Natural killer cell (primary cell): ENCODE measurements around the gene FOXL2. TPM values are rescaled to one million over a fixed set of nuclear protein-coding genes. Genes with fewer than 3 reads are reported as not detected.

Source experiments
- ATAC-seq, 3 donors: fragments of 150-1000 bp in 2 of 3; fragments of 200-7000 bp in 1 of 3; cut with Tn5 transposase; 1 replicate in 1 of 3; 2 replicates in 2 of 3; pipeline ENCODE4 v1.10.0; 2021; ENCODE audit warnings: mild to moderate bottlenecking in 2 of 3, moderate library complexity in 2 of 3
- DNase-seq, 2 donors: peaks; one replicate each; pipeline versions ENCODE4 v3.0.0 to v3.0.0-alpha.2; 2013 to 2021; ENCODE audit warnings: mixed read lengths in 1 of 2
- H3K27ac ChIP-seq: one replicate; pipeline ENCODE4 v1.5.1; 2013; ENCODE audit warnings: mild to moderate bottlenecking, low read length
- H3K27me3 ChIP-seq: one replicate; pipeline ENCODE4 v1.6.1; 2013; ENCODE audit warnings: low read length; ENCODE audit not compliant: control insufficient read depth, insufficient read depth
- H3K36me3 ChIP-seq: one replicate; pipeline ENCODE4 v1.6.1; 2013; ENCODE audit warnings: low read length; ENCODE audit not compliant: control insufficient read depth, insufficient read depth
- H3K4me1 ChIP-seq: one replicate; pipeline ENCODE4 v1.6.1; 2013; ENCODE audit warnings: low read length; ENCODE audit not compliant: control insufficient read depth, insufficient read depth
- H3K4me3 ChIP-seq: one replicate; pipeline ENCODE4 v1.5.1; 2013; ENCODE audit warnings: low read length
- H3K9me3 ChIP-seq: one replicate; pipeline ENCODE4 v1.6.1; 2013; ENCODE audit warnings: low read length; ENCODE audit not compliant: control insufficient read depth, insufficient read depth
- H3K27ac Mint-ChIP-seq, 2 donors: one replicate each; pipeline ENCODE4 v1.8.0; 2022; ENCODE audit warnings: mild to moderate bottlenecking in 2 of 2, mixed read lengths in 2 of 2, moderate library complexity in 1 of 2
- H3K27me3 Mint-ChIP-seq, 2 donors: one replicate each; pipeline ENCODE4 v1.8.0; 2022; ENCODE audit warnings: low read depth in 2 of 2, mixed read lengths in 2 of 2
- H3K36me3 Mint-ChIP-seq: one replicate; pipeline ENCODE4 v1.8.0; 2022; ENCODE audit warnings: mixed read lengths
- H3K4me1 Mint-ChIP-seq, 2 donors: one replicate each; pipeline ENCODE4 v1.8.0; 2022; ENCODE audit warnings: mixed read lengths in 2 of 2
- H3K4me3 Mint-ChIP-seq: one replicate; pipeline ENCODE4 v1.8.0; 2022; ENCODE audit warnings: mild to moderate bottlenecking, moderate library complexity, mixed read lengths
- H3K9me3 Mint-ChIP-seq, 2 donors: one replicate each; pipeline ENCODE4 v1.8.0; 2022; ENCODE audit warnings: mixed read lengths in 2 of 2
- CTCF ChIP-seq: fragments of 200-600 bp; IDR thresholded peaks from one replicate; pipeline ENCODE4 v1.8.0; 2022; ENCODE audit warnings: antibody characterized with exemption
- WGBS: methylation state at CpG from one replicate; pipeline ENCODE4 v1.1.7; 2013; ENCODE audit warnings: missing lambda C conversion rate; ENCODE audit not compliant: insufficient coverage; 5-methylcytosine and 5-hydroxymethylcytosine counted together
- intact Hi-C: fragments of 100-400 bp; cut with micrococcal nuclease; formaldehyde crosslinking; loops from one replicate; pipeline ENCODE4 v1.14.2; 2022
- total RNA-seq, 4 donors: library from RNA; stranded (reverse); fragments of 120-200 nt in 1 of 4; gene quantifications; one replicate each; pipeline versions ENCODE4 v1.2.3 to v1.2.4, GENCODE V29; 2013 to 2022

FOXL2 gene
- total RNA-seq = not detected
- not detected for total RNA-seq (2013)

GRCh38 chr3:138946663-138947494 lies at the start of gene FOXL2, which contains the start of gene FOXL2NB:
TSS of gene FOXL2 (minus strand) at chr3:138947137. CDS start at chr3:138946722, 415 bp downstream.
TSS of gene FOXL2NB (plus strand) at chr3:138947217. CDS start at chr3:138947365, 148 bp downstream.
- Histone ChIP-seq H3K27ac (no peak within 1 kb of the TSS), H3K4me3 (no peak within 1 kb of the TSS), H3K4me1 (peaks cover 46% of the 10 kb centered on the region), H3K9me3 (no peaks in the 10 kb centered on the region), H3K36me3 (no peaks in the 10 kb centered on the region), H3K27me3 (peaks cover 65% of the 10 kb centered on the region)
- H3K9me3 Mint-ChIP-seq = no peaks in the 10 kb centered on the region
- ATAC-seq = peak; percentile 15 to 35 (median 20)
- H3K27ac Mint-ChIP-seq = no peak within 1 kb of the TSS
- H3K27me3 Mint-ChIP-seq = peaks cover 67 to 78% of the 10 kb centered on the region in 2 donors
- H3K36me3 Mint-ChIP-seq = no peaks in the 10 kb centered on the region
- no peak for TF ChIP-seq CTCF
- peak in 1 of 2 donors; percentile 51 for DNase-seq
- H3K4me3 Mint-ChIP-seq = peak within 1 kb of the TSS; percentile 67
- intact Hi-C loops = no loop called here
- peaks cover 19 to 37% of the 10 kb centered on the region in 2 donors for H3K4me1 Mint-ChIP-seq
- WGBS = under 1% methylated on average over 78 of the region's 78 CpGs

GRCh38 chr3:138995706-138996105 lies 48.8 kb upstream of the FOXL2 start:
- no peak for TF ChIP-seq CTCF
- no peak for DNase-seq
- peaks cover 11 to 33% of the 10 kb centered on the region in 2 donors for H3K27me3 Mint-ChIP-seq
- no peak overlapping the region for H3K27ac Mint-ChIP-seq
- no peaks in the 10 kb centered on the region for H3K4me1 ChIP-seq
- WGBS = 100% methylated on average over 1 of the region's 1 CpG
- H3K36me3 ChIP-seq = no peaks in the 10 kb centered on the region
- no peaks in the 10 kb centered on the region for H3K27me3 ChIP-seq
- H3K36me3 Mint-ChIP-seq = no peaks in the 10 kb centered on the region
- H3K4me3 ChIP-seq = no peak overlapping the region
- no peak for ATAC-seq
- no peak overlapping the region for H3K4me3 Mint-ChIP-seq
- H3K4me1 Mint-ChIP-seq = no peaks in the 10 kb centered on the region
- peaks cover 0 to 2% of the 10 kb centered on the region in 2 donors for H3K9me3 Mint-ChIP-seq
- H3K27ac ChIP-seq = no peak overlapping the region
- intact Hi-C loops = no loop called here
- no peaks in the 10 kb centered on the region for H3K9me3 ChIP-seq

GRCh38 chr3:138987181-138987580 lies 40.2 kb upstream of the FOXL2 start:
- no peak overlapping the region for H3K4me3 ChIP-seq
- Mint-ChIP-seq H3K27ac (no peak overlapping the region), H3K9me3 (no peaks in the 10 kb centered on the region), H3K4me3 (no peak overlapping the region), H3K4me1 (no peaks in the 10 kb centered on the region), H3K27me3 (peaks cover 0 to 2% of the 10 kb centered on the region in 2 donors), H3K36me3 (no peaks in the 10 kb centered on the region)
- no peak overlapping the region for H3K27ac ChIP-seq
- ATAC-seq (no peak), DNase-seq (no peak)
- H3K27me3 ChIP-seq = no peaks in the 10 kb centered on the region
- no peaks in the 10 kb centered on the region for H3K9me3 ChIP-seq
- H3K4me1 ChIP-seq = no peaks in the 10 kb centered on the region
- no peaks in the 10 kb centered on the region for H3K36me3 ChIP-seq
- WGBS = 89% methylated on average over 2 of the region's 2 CpGs
- no peak for TF ChIP-seq CTCF
- intact Hi-C loops = no loop called here
